HepG2 (cell line): ENCODE measurements around the gene SLC2A4. TPM values are rescaled to one million over a fixed set of nuclear protein-coding genes. Genes with fewer than 3 reads are reported as not detected.
A peak's percentile ranks its signal among the peaks of the same experiment; 100 is the strongest.

Source experiments
- DR1 ChIP-seq: sonication (generic); formaldehyde crosslinking; IDR thresholded peaks from 2 replicates; pipeline ENCODE4 v1.8.0; 2021; ENCODE audit warnings: mild to moderate bottlenecking, missing genetic modification reagents, inconsistent platforms
- HINFP ChIP-seq: sonication (generic); formaldehyde crosslinking; IDR thresholded peaks from 2 replicates; pipeline ENCODE4 v1.4.0; 2020; ENCODE audit warnings: low read depth, mild to moderate bottlenecking, missing genetic modification reagents
- IRF2 ChIP-seq: IDR thresholded peaks from 2 replicates; pipeline ENCODE4 v1.6.1; 2018; ENCODE audit warnings: missing genetic modification reagents, missing compliant biosample characterization
- MAZ ChIP-seq, 2 experiments: sonication (generic) in 1 of 2; formaldehyde crosslinking in 1 of 2; IDR thresholded peaks; 2 replicates each; pipeline versions ENCODE4 v1.5.0 to v1.6.1; 2012 to 2020; ENCODE audit warnings: low read depth in 2 of 2, mild to moderate bottlenecking in 2 of 2, borderline replicate concordance in 1 of 2, improper control_type of control experiment in 1 of 2, low read length in 1 of 2, missing genetic modification reagents in 1 of 2, moderate library complexity in 1 of 2
- RBFOX2 ChIP-seq: fragments of 200-400 bp; formaldehyde crosslinking; IDR thresholded peaks from 2 replicates; pipeline ENCODE4 v1.6.1; 2017; ENCODE audit warnings: low read depth, mild to moderate bottlenecking, low read length
- SALL1 ChIP-seq: sonication (generic); formaldehyde crosslinking; IDR thresholded peaks from 2 replicates; pipeline ENCODE4 v1.8.0; 2022; ENCODE audit warnings: mild to moderate bottlenecking, missing genetic modification reagents
- TARDBP ChIP-seq: sonication (generic); formaldehyde crosslinking; IDR thresholded peaks from 2 replicates; pipeline ENCODE4 v1.8.0; 2022; ENCODE audit warnings: mild to moderate bottlenecking, missing genetic modification reagents
- TBL1XR1 ChIP-seq: fragments of 150-350 bp; IDR thresholded peaks from 2 replicates; pipeline ENCODE4 v1.6.1; 2014; ENCODE audit warnings: borderline replicate concordance, low read length; ENCODE audit not compliant: partially characterized antibody
- TRIM24 ChIP-seq: sonication (generic); formaldehyde crosslinking; IDR thresholded peaks from 2 replicates; pipeline ENCODE4 v1.8.0; 2022; ENCODE audit warnings: mild to moderate bottlenecking, missing genetic modification reagents
- ZNF136 ChIP-seq: sonication (generic); formaldehyde crosslinking; IDR thresholded peaks from 2 replicates; pipeline ENCODE4 v1.8.1; 2022; ENCODE audit warnings: low read depth, mild to moderate bottlenecking, moderate library complexity, missing genetic modification reagents
- ZNF232 ChIP-seq: sonication (generic); formaldehyde crosslinking; IDR thresholded peaks from 2 replicates; pipeline ENCODE4 v1.4.0; 2020; ENCODE audit warnings: missing genetic modification reagents, borderline replicate concordance
- ZNF337 ChIP-seq: sonication (generic); formaldehyde crosslinking; IDR thresholded peaks from 2 replicates; pipeline ENCODE4 v1.5.1; 2020; ENCODE audit warnings: missing genetic modification reagents, low read depth, mild to moderate bottlenecking, borderline replicate concordance
- ZNF343 ChIP-seq: sonication (generic); formaldehyde crosslinking; IDR thresholded peaks from 2 replicates; pipeline ENCODE4 v1.4.0; 2020; ENCODE audit warnings: mild to moderate bottlenecking, missing genetic modification reagents
- ZNF512B ChIP-seq: sonication (generic); formaldehyde crosslinking; IDR thresholded peaks from 2 replicates; pipeline ENCODE4 v1.5.1; 2020; ENCODE audit warnings: missing genetic modification reagents, mild to moderate bottlenecking, borderline replicate concordance
- ZNF639 ChIP-seq: conservative IDR thresholded peaks from 2 replicates; pipeline ENCODE4 v1.6.1; 2018; ENCODE audit warnings: missing genetic modification reagents
- polyA plus RNA-seq, 8 experiments: library from polyadenylated mRNA; depleted of rRNA in 3 of 8; stranded (reverse) in 7 of 8; unstranded in 1 of 8; fragments of >200 nt; fragmentation: Illumina TruSeq in 4 of 8; extraction: Trizol in 4 of 8; gene quantifications; 2 replicates each; pipeline versions ENCODE4 v1.2.1 to v1.2.3, GENCODE V29; 2011 to 2016; ENCODE audit warnings: low read depth in 4 of 8, missing spikeins in 1 of 8, mixed read lengths in 1 of 8; ENCODE audit not compliant: insufficient read depth in 1 of 8
- total RNA-seq, 5 experiments: library from RNA; depleted of rRNA; stranded (reverse); fragments of >200 nt; fragmentation: Illumina TruSeq; extraction: Trizol; gene quantifications; 2 replicates each; pipeline ENCODE4 v1.2.3, GENCODE V29; 2016; ENCODE audit warnings: low read depth in 1 of 5
- TF ChIP-seq, protein P1 (sequence below): IDR thresholded peaks from 2 replicates; pipeline ENCODE4 v1.6.1; 2016; ENCODE audit warnings: missing compliant biosample characterization, missing genetic modification reagents, borderline replicate concordance
- TF ChIP-seq, protein P2 (sequence below): IDR thresholded peaks from 2 replicates; pipeline ENCODE4 v1.6.1; 2016; ENCODE audit warnings: mild to moderate bottlenecking

SLC2A4 gene
- total and polyA plus RNA-seq, 2 of the 13 experiments (the other 11 are each of a cell fraction or from before 2014, with no cell fraction given): 4.9 to 5.8 TPM

- TF ChIP-seq ZNF512B (0 out of 2 replicates have a peak, but pooled peaks have one; percentile 23), ZNF232 (CRISPR knock-in tag) (no peak), ZNF639 (peak; percentile 84), ZNF343 (CRISPR knock-in tag) (no peak), MAZ (IDR thresholded peaks at IDR 0.05; ENCODE audit: borderline replicate concordance, low read depth, low read length) (peak; percentile 82; the same call in 1 of the 2 replicates), MAZ (CRISPR knock-in tag; IDR thresholded peaks at IDR 0.05; ENCODE audit: low read depth) (no peak; the same call in none of the 2 replicates), TARDBP (CRISPR knock-in tag) (peak; percentile 53), DR1 (no peak; the same call in 1 of the 2 replicates), ZNF337 (CRISPR knock-in tag) (no peak), HINFP (CRISPR knock-in tag) (no peak; the same call in 1 of the 2 replicates), TBL1XR1 (peak; percentile 45), ZNF136 (CRISPR knock-in tag) (no peak), SALL1 (CRISPR knock-in tag) (peak; percentile 76; the same call in 1 of the 2 replicates), RBFOX2 (peak; percentile 85), IRF2 (CRISPR knock-in tag) (peak; percentile 59), TRIM24 (CRISPR knock-in tag) (no peak)
- TF ChIP-seq, protein P1, sequence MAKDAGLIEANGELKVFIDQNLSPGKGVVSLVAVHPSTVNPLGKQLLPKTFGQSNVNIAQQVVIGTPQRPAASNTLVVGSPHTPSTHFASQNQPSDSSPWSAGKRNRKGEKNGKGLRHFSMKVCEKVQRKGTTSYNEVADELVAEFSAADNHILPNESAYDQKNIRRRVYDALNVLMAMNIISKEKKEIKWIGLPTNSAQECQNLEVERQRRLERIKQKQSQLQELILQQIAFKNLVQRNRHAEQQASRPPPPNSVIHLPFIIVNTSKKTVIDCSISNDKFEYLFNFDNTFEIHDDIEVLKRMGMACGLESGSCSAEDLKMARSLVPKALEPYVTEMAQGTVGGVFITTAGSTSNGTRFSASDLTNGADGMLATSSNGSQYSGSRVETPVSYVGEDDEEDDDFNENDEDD (CRISPR knock-in tag): peak; percentile 58; the same call in 1 of the 2 replicates
- TF ChIP-seq, protein P2, sequence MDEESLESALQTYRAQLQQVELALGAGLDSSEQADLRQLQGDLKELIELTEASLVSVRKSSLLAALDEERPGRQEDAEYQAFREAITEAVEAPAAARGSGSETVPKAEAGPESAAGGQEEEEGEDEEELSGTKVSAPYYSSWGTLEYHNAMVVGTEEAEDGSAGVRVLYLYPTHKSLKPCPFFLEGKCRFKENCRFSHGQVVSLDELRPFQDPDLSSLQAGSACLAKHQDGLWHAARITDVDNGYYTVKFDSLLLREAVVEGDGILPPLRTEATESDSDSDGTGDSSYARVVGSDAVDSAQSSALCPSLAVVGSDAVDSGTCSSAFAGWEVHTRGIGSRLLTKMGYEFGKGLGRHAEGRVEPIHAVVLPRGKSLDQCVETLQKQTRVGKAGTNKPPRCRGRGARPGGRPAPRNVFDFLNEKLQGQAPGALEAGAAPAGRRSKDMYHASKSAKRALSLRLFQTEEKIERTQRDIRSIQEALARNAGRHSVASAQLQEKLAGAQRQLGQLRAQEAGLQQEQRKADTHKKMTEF (CRISPR knock-in tag): peak; percentile 84
These were observed 38.6 kb upstream of the SLC2A4 start (continued) for GRCh38 chr17:7242717-7243452.
